GM18498 (cell line): ENCODE data around the gene TENT4B.
A peak's percentile ranks its signal among the peaks of the same experiment; 100 is the strongest.
"Not testable (repeated sequence)": the region's sequence is repeated elsewhere in the genome, so short reads cannot be mapped to it uniquely, and the experiment has no call there.

ENCODE experiments used
- ATAC-seq: cut with Tn5 transposase; IDR thresholded peaks from one replicate; pipeline ENCODE4 v1.9.1; 2021; ENCODE audit warnings: mild to moderate bottlenecking, moderate library complexity; ENCODE audit not compliant: unreplicated experiment

The TENT4B gene

GRCh38 chr16:50152807-50153595, at the start of gene TENT4B:
TSS of gene TENT4B (plus strand) at chr16:50153306. CDS start at chr16:50153622, 316 bp downstream.
- peak; percentile 82 for ATAC-seq

GRCh38 chr16:50103764-50104163, 49.3 kb upstream of the TENT4B start:
- no peak for ATAC-seq

- ATAC-seq = no peak
These were observed 38.6 kb upstream of the TENT4B start for GRCh38 chr16:50114357-50115129.

- ATAC-seq = no peak
These were observed 32.4 kb upstream of the TENT4B start for GRCh38 chr16:50120711-50121110.

GRCh38 chr16:50121278-50121677, 31.8 kb upstream of the TENT4B start:
- peak; percentile 54 for ATAC-seq

- peak; percentile 61 for ATAC-seq
These were observed 31.2 kb upstream of the TENT4B start for GRCh38 chr16:50121721-50122445.

GRCh38 chr16:50123417-50123816, 29.7 kb upstream of the TENT4B start:
- ATAC-seq = no peak

- no peak for ATAC-seq
These were observed 28.3 kb upstream of the TENT4B start for GRCh38 chr16:50124769-50125168.

GRCh38 chr16:50126183-50126582, 26.9 kb upstream of the TENT4B start:
- no peak for ATAC-seq

- not testable (repeated sequence) for ATAC-seq
These were observed 20.5 kb upstream of the TENT4B start for GRCh38 chr16:50132571-50132970.

- ATAC-seq = no peak
These were observed 19.9 kb upstream of the TENT4B start for GRCh38 chr16:50133214-50133613.

- ATAC-seq = no peak
These were observed 16.7 kb upstream of the TENT4B start for GRCh38 chr16:50136399-50136798.

- ATAC-seq = no peak
These were observed 15.8 kb upstream of the TENT4B start for GRCh38 chr16:50137268-50137667.

GRCh38 chr16:50139580-50139979, 13.5 kb upstream of the TENT4B start:
- no peak for ATAC-seq

- ATAC-seq = no peak
These were observed 8.9 kb upstream of the TENT4B start for GRCh38 chr16:50144211-50144610.

- no peak for ATAC-seq
These were observed 6.3 kb upstream of the TENT4B start for GRCh38 chr16:50146479-50147435.

GRCh38 chr16:50151322-50151721, 1.8 kb upstream of the TENT4B start:
- ATAC-seq = no peak

GRCh38 chr16:50151756-50152155, 1.4 kb upstream of the TENT4B start:
- no peak for ATAC-seq

- ATAC-seq = peak; percentile 54
These were observed 727 bp upstream of the TENT4B start for GRCh38 chr16:50152351-50152806.
